GM19023 (cell line): ENCODE measurements around the gene RDH16.
"Not testable (repeated sequence)": the region's sequence is repeated elsewhere in the genome, so short reads cannot be mapped to it uniquely, and the experiment has no call there.

Experiments used
- ATAC-seq: cut with Tn5 transposase; IDR thresholded peaks from one replicate; pipeline ENCODE4 v1.9.1; 2021; ENCODE audit warnings: mild to moderate bottlenecking, moderate library complexity; ENCODE audit not compliant: unreplicated experiment

RDH16 gene

DNA sequence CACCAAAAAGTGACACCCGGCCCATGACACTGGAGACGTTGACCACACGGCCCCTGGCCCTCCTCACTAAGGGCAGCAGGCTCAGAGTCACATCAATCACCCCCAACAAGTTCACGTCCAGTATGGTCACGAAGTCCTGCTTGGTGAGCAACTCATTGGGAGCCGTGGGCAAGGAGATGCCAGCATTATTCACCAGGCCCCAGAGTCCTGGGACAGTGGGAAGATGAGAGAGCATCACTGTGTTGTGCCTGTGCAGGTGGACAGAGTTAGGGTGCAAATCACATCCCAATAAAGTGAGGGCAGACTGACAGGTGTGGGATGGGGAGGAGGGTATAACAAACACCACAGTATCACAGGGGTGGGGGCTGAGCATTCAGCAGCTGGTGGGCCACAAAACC, 2.5 kb downstream of the RDH16 start:
- no peak for ATAC-seq

GRCh38 chr12:56954057-56954957, 3.1 kb downstream of the RDH16 start:
- no peak for ATAC-seq

- ATAC-seq, result no peak
Observed at GRCh38 chr12:56953314-56953713, 4.1 kb downstream of the RDH16 start.

GRCh38 chr12:56951582-56952339, 5.6 kb downstream of the RDH16 start:
- no peak for ATAC-seq

GRCh38 chr12:56948881-56949280, 8.5 kb downstream of the RDH16 start:
- no peak for ATAC-seq

DNA sequence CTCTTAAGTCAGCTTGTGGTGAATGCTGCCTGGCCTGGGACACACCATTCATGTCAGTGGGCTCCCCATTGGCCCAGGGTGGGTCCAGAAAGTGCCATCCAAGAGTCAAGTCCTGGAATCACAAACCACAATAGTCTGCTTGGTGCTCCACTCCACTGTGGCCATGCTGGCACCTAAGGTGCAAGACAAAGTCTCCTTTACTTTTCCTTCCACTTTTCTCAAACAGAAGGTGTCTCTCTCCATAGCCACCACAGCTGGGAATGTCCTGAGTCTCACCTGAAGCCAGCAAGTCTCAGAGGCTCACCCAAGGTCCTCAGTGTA, 9.0 kb downstream of the RDH16 start:
- no peak for ATAC-seq

GRCh38 chr12:56947633-56948456, 9.6 kb downstream of the RDH16 start:
- no peak for ATAC-seq

GRCh38 chr12:56943878-56944277, 13.5 kb downstream of the RDH16 start:
- ATAC-seq, result no peak

- not testable (repeated sequence) for ATAC-seq
Observed at GRCh38 chr12:56943374-56943773, 14.0 kb downstream of the RDH16 start.

GRCh38 chr12:56941299-56942017, 15.9 kb downstream of the RDH16 start:
- ATAC-seq, result no peak

- ATAC-seq, result not testable (repeated sequence)
Observed at GRCh38 chr12:56940942-56941298, 16.5 kb downstream of the RDH16 start.

GRCh38 chr12:56935752-56936151, 21.7 kb downstream of the RDH16 start:
- no peak for ATAC-seq

DNA sequence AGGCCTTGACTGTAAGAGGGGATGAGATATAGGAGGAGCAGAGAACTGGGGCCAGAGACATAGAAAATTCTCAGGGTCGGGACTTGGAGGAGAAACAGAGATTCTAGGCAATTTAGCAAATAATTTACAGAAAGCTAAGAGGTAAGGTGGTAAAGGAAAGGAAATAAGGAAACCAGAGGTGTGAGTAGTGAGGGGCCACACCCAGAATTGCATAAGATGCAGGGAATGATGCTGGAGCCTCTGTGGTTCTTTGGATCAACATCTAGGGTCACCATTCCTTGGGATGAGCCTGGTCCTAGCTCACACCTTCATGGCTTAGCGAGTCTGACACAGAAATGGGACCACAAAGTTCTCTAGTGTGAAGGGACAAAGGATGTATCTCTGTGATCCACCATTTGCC, 22.3 kb downstream of the RDH16 start:
- no peak for ATAC-seq

DNA sequence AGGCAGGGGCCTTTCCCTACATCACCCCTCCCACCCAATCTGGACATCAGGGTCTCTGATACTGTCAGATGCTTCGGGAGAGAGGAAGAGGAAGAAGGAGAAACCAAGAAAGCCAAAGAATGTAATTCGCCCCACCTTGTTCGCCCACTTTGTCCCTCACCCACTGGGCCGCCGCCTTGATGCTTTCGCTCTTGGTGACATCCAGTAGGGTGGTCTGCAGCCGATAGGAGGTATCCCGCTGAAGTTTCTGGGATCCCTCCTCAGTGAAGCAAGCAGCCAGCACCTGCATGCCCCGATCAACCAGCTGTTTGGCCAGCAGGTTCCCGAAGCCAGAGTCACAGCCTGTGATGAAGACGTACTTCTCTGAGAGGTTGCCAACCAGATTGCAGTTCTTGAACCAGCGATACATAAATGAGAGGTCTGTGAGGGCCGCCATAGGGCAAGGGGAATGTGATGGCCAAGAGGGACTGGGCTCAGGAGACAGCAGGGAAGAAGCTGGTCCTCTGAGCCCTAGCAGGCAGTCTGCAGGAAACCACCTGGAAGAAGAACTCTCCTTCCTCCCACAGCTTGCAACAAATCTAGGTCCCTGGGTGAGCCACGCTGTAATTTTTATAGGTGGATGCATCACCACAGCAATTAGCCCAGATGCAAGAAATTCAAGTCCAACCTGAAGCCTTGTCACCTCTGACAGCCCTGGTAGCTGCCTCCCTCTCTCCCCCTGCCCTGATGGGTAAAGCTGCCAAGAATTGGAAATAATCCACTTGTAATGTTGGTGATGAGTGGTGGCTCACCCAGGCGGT, 23.4 kb downstream of the RDH16 start, which contains the start of gene SDR9C7:
SDR9C7 (minus strand) TSS at position 583 of the 800 bp plus-strand sequence; CDS start at position 436, 147 bp downstream.
- no peak for ATAC-seq

GRCh38 chr12:56932867-56933266, 24.5 kb downstream of the RDH16 start:
- no peak for ATAC-seq

DNA sequence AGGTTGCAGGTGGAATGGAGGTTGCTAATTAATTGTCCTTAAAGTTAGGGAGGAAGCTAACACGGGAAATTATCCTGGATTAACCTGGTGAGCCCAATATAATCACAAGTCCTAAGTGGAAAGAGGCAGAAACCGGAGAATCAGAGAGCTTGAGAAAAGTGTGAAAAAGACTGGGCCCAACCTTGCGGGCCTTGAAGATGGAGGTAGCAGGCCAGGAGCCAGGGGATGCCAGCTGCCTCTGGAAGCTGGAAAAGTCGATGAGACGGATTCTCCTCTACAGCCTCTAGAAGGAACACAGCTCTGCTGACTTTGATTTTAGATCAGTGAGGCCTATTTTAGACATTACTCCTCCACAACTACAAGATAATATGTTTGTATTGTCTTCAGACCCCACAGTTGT, 25.3 kb downstream of the RDH16 start:
- no peak for ATAC-seq

DNA sequence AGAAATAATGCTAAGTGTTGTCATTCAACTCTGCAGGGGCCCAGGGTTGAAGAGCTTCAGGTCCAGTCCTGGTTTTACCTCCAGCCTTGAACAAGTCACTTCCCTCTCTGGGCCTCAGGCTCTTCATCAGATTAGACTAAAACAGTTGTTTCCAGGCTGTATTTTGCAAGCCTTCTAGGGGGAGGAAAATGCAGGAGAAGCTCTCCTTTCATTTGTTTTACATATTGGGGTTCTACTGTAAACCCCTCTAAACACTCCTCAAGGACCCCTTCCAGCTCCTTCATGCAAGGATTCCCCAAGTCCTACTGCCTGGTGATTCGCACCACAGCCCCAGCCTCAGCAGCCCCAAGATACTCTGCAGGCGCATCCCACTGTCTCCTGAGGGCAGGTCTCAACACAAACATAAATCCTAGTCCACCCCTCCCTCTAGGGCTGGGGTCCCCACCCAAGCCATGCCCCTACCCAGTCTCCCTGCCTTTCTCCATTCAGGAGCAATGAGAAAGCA, 25.9 kb downstream of the RDH16 start:
- ATAC-seq, result no peak

GRCh38 chr12:56930241-56930640, 27.2 kb downstream of the RDH16 start:
- ATAC-seq, result no peak

DNA sequence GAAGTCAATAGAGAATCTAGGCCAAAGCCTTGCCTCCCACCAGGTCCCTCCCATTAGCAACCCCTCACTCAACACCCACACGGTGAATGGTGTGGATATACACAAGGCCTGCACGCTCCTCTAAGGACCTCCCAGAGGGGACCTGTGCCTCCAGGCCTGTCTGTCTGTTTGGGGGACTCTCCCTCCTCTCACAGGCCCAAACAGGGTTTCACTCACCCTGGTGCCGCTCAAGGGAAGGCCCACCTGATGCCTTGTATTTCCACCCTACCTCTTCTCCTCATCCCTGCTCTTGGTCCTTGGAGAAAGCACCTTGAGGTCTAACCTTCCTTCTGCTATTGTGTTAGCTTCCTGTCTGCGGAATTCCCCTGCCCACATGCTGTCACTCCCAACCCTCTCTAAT, 27.6 kb downstream of the RDH16 start:
- ATAC-seq, result no peak

DNA sequence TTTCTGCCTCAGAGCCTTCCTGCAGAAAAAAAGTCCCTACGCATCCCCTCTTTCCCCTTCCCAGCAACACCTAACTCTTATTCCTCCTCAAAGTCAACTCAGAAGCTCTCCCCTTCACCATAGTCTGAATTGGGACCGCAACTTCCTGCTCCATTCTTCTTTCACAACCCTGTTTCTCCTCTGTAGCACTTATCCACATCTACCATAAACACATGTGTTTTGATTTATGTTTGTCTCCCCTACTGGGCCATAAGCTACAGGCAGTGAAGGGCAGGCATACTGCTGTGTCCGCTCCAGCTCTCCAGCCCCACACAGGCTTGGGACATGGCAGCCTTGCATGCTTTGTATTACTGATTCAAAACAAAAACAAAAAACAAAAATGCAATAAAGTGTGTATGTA, 29.1 kb downstream of the RDH16 start:
- no peak for ATAC-seq
